Skeletal muscle cell (primary cell): ENCODE data around the gene LENG9.
A peak's percentile ranks its signal among the peaks of the same experiment; 100 is the strongest.

Experiments
- DNase-seq: peaks from one replicate; pipeline ENCODE4 v3.0.0-alpha.2; 2010; ENCODE audit warnings: low read depth
- H3K4me3 ChIP-seq: 2 replicates; pipeline ENCODE4 v1.5.1; 2011; ENCODE audit warnings: low read depth, mild to moderate bottlenecking, control low read depth, low read length, moderate library complexity

Gene LENG9

DNA sequence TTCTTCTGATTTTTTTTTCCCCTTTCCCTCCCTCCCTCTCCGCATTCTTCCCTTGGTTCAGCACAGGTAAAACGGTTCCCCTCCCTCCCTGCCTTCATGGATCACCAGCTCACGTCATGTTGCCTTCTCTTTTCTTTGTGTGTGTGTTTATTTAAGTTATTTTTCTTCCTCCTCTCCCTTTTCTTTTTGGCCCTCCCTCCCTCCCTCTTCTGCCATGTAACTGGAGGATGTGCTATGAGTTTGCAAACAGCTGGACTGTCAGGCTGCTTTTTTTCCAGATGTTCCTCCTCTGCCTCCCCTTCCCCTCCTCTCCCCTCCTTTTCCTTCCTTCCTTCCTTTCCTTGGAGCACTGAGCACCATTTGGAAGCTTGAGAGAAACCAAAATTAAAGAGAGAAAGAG, 2.0 kb downstream of the LENG9 start:
- no peak for DNase-seq
- no peak overlapping the region for H3K4me3 ChIP-seq

DNA sequence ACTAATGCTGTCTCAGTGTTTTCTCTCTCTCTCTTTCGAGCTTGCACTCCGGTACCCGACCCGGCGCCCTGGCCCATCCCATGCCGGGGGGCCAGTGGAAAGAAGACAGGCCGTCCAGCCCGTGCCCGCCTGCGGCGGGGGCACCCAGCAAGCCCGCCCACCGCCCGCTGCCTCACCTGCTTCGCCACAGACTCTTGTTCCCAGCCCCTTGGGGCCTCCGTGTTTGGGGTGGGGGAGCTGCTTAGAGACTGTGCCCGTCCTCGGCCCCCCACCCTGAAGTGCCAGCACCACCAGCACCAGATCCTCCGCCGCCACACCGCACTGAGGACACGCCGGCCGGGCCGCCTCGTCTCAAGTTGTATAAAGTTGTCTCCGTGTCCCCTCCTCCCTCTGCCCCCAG, 2.4 kb downstream of the LENG9 start:
- no peak overlapping the region for H3K4me3 ChIP-seq
- no peak for DNase-seq

DNA sequence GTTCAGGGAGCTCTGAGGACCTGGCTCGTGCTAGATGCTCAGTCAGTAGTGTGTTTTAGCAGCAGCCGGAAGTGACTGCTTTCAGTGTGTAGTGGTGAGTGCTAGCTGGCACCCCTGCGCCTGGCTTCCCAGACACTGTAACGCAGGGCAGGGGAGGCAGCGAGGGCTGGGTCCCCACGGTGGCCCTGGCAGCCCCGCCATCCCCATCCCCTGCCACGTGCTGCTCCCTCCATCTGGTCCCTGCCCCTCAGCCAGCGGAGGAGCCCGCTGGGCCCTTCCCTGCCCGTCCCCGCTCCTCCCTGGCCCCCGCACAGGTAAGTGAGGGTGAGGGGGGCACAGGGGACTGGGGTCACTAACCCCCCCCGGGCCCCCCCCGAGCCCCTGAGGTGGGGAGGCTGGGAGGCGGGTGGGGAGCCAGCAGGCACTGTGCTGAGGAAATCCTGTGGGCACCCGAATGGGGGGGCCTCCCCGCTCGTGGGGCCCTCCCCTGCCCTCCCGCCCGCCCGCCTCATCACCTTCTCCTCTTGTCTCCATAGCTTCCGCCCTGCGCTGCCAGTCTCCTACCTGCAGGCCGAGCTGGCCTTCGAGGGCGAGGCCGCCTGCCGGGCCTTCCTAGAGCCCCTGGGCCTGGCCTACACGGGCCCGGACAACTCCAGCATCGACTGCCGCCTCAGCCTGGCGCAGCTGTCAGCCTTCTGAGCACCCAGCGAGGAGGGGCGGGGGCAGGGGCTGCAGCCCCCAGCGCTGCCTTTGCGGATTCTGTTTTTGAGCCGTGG, 3.2 kb downstream of the LENG9 start:
- no peak overlapping the region for H3K4me3 ChIP-seq
- DNase-seq: no peak

DNA sequence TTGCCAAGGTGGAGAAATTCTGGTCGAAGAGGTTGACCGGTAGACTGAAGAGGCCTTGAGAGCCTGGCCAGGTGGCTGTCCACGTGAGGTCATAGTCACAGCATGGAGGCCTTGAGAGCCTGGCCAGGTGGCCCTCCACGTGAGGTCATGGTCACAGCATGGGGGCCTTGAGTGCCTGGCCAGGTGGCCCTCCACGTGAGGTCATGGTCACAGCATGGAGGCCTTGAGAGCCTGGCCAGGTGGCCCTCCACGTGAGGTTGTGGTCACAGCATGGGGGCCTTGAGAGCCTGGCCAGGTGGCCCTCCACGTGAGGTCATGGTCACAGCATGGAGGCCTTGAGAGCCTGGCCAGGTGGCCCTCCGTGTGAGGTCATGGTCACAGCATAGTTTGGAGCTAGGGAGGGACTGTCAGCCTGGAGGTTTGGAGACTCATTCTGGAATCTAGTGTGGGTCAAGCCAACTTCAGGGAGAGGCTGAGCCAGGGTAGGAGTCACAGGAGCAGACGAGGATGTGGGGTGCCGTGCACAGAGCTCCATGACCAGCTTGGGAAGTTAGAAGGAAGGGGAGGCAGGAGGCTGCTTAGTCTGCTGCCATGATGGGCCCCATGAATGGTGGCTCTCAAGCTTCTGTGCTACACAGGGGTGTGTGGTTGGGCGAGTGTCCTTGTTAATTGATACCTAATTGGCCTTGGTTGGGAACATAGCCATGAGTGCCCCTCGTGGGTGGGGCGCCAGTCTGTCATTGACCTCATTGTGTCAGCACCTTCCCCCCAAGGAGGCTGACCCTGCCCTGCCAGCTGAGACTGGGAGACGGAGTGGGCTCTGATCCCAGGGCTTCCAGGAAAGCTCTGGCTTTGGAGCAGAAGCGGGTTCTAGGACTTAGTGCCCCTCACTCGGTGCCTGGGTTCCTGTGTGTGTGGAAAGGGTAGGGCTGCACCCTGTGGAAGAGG, 4.0 kb downstream of the LENG9 start:
- DNase-seq: no peak
- H3K4me3 ChIP-seq: no peak overlapping the region

DNA sequence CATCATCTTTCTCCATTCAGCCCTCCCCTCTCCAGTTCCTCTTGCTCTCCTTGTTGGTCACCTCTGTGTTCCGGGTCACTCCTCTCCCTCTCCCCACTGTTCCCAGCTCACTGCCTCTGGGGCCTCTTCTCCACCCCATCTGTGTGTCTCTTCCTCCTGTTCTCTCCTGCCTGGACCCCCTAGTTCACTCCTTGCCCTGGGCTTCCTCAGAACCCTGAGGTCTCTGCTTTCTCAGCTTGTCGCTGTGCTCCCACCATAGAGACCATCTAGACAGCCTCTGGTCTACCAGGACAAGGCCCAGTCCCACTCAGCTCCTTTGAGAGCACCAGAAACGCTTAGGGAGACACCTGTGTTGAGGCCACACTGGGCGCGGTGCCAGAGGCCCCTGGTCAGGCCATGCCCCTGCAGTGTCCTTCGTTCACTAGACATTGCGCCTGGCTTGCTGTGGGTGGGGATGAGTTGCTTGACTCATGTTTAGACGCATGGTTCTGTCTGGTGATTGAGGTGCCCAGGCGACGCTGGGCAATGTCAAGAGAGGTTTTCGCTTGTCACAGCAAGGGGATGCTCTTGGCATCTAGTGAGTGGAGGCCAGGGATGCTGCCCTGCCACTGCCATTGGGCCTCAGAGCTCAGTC, 4.8 kb downstream of the LENG9 start:
- H3K4me3 ChIP-seq: no peak overlapping the region
- DNase-seq: no peak

DNA sequence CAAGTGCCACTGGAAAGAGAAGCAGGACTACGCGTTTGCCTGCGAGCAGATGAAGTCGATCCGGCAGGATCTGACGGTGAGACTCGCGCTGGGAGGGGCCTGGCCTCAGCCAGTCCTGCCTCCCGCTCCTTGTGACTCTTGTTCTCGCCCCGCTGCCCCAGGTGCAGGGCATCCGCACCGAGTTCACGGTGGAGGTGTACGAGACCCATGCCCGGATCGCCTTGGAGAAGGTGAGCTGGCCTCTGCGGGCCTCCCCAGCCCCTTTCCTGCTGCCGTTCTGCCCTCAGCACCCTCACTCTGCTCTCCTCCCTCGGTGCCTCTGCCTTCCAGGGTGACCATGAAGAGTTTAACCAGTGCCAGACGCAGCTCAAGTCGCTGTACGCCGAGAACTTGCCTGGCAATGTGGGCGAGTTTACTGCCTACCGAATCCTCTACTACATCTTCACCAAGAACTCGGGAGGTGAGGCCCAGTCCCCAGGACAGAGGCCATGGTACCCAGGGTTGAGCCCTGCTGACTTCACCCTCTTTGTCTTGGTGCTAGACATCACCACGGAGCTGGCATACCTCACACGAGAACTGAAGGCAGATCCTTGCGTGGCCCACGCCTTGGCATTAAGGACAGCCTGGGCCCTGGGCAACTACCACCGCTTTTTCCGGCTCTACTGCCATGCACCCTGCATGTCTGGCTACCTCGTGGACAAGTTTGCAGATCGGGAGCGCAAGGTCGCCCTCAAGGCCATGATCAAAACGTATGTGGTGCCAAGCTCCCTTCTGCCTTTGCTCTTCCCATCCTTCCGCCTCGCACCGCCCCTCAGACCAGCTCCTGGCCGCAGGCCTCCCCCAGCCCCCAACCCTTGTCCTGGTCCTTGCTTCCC, 5.6 kb downstream of the LENG9 start:
- DNase-seq: no peak
- H3K4me3 ChIP-seq: no peak overlapping the region

DNA sequence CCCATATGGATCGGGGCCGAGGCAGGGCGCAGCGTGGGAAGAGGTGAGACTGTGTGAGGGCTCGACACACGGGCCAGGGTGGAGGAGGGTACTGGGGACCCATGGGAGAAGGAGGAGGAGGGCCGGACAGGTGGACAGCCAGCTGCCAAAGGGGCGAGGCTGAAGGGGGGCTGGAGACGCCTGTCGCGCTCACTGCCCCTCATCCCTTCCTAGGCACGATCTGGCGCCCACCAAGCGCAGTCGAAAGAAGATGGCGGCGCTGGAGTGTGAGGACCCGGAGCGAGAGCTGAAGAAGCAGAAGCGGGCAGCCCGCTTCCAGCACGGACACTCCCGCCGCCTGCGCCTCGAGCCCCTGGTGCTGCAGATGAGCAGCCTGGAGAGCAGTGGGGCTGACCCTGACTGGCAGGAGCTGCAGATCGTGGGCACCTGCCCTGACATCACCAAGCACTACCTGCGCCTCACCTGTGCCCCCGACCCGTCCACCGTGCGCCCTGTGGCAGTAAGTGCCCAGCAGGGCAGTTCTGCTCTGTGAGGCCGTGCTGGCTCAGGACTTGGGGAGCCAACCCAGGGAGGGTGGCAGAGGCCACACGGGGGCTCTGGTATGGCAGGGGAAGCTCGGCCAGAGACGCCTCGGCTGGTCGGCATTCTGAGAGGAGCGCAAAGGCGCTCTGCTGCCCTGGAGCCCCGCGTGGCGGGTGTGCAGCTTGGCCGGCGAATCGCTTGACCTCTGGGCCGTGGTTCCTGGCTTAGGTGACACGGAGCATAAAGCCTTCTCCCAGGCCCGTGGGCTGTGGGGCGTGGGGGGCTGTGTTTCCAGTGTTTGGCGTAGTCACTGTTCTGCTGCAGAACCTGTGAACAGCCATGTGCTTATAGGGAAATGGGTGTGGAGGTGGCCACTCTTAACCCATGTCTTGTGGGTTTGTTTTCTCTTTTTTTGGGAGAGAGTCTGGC, 6.9 kb downstream of the LENG9 start:
- H3K4me3 ChIP-seq: no peak overlapping the region
- no peak for DNase-seq

DNA sequence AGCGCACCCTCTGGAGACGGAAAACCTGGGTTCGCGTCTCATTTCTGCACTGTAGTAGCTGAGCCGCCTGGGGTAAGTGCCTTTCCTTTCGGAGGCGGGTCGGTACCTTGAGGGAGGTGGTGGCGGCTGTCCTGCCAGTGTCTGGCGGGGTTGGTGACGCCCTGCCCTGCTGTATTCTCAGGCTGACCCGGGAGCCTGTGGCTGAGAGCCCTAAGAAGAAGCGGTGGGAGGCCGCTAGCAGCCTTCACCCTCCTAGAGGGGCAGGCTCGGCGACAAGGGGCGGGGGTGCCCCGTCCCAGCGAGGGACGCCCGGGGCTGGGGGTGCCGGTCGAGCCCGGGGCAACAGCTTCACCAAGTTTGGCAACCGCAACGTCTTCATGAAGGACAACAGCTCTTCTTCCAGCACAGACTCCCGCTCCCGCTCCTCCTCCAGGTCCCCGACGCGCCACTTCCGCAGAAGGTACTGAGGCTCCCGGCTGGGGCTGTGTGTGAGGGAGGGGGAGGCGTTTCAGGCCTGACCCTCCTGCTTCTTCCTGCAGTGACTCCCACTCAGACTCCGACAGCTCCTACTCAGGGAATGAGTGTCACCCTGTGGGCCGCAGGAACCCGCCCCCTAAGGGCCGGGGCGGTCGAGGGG, 7.7 kb downstream of the LENG9 start:
- H3K4me3 ChIP-seq: no peak overlapping the region

DNA sequence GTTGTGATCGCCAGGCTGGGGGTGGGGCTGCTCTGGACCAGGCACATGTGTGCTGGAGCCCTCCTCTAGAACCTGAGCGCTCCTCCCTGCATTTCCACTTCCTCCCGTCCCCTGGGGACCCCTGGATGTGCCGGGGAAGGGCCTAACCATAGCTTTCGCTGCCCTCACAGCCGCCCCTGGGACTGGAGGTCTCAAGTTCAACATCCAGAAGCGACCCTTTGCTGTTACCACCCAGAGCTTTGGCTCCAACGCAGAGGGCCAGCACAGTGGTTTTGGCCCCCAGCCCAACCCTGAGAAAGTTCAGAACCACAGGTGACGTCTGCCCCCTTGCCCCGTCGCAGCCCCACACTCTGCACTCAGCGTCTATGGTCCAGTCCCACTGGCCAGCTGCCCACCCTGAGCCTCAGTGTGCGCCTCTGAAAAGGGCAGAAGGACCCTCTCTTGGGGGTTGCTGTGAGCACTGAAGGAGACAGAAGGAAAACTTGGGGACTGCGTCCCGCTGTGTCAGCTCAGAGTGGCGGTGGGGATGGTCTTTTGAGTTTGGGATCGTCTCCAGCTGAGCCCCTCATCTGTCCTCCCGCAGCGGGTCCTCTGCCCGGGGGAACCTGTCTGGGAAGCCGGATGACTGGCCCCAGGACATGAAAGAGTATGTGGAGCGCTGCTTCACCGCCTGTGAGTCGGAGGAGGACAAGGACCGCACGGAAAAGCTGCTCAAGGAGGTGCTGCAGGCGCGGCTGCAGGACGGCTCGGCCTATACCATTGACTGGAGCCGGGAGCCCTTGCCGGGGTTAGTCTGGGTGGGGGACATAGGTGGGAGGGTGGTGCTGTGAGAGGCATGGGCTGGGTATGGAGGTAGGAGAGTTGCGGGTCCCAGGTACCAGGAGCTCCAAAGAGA, 8.6 kb downstream of the LENG9 start:
- H3K4me3 ChIP-seq: no peak overlapping the region
- no peak for DNase-seq

More for the DNA sequence above, 7.7 kb downstream of the LENG9 start:
- no peak for DNase-seq

DNA sequence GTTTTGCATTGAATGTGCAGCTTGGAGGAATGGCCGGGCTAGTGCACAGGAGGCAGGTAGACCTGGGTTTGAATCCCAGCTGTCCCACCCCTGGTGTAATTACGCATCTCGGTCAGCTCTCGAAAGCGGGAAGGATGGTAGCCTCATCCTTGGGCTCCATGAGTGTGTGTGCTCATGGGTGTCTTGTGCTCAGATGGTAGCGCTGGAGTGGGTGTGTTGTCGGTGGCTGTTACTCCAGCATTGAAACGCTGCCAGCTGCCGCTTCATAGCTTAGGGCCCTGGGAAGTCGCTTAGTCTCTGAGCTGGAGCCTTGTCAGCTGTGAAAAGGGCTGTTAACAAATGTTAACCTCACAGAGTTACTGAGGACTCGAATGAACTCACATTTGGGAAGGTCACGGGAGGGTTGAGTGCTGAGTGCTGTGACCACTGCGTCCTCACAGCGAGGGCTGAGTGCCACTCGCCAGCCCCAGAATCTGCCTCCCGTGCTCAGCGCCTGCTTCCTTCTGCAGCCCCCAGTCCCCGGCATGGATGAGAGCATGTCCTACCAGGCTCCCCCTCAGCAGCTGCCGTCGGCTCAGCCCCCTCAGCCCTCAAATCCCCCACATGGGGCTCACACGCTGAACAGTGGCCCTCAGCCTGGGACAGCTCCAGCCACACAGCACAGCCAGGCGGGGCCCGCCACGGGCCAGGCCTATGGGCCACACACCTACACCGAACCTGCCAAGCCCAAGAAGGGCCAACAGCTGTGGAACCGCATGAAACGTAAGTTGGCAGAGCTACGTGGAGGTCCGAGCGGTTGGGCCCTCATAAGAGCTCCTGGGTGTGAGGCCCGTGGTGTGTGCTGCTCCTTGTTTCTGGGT, 9.4 kb downstream of the LENG9 start:
- no peak for DNase-seq
- H3K4me3 ChIP-seq: no peak overlapping the region

DNA sequence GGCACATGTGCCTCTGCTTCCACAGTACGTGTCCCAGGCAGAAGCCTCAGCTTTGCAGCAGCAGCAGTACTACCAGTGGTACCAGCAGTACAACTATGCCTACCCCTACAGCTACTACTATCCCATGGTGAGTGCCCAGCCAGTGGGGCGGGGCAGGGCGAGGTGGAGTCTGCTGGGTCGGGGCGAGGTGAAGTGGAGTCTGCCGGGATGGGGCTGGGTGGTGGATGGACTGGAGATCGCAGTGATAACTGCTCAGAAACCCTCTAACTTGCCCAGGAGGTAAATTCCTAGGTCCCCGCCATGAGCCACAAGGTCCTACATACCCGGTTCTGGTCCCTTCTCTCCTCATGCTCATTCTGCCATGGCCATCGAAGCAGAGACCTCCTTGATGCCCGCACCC, 11.0 kb downstream of the LENG9 start:
- DNase-seq: no peak
- H3K4me3 ChIP-seq: no peak overlapping the region

DNA sequence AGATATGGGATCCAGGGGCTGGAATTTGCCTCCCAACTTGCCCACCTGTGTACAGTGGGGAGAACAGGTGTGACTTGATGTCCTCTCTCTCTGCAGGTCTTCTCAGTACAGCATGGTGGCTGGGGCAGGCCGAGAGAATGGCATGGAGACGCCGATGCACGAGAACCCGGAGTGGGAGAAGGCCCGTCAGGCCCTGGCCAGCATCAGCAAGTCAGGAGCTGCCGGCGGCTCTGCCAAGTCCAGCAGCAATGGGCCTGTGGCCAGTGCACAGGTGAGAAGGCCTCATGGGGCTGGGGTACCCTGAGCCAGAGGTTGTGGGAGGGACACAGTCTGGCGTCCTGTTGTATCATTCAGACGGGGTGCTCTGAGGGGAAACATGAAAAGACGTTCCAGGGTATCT, 11.6 kb downstream of the LENG9 start:
- no peak overlapping the region for H3K4me3 ChIP-seq
- DNase-seq: no peak

DNA sequence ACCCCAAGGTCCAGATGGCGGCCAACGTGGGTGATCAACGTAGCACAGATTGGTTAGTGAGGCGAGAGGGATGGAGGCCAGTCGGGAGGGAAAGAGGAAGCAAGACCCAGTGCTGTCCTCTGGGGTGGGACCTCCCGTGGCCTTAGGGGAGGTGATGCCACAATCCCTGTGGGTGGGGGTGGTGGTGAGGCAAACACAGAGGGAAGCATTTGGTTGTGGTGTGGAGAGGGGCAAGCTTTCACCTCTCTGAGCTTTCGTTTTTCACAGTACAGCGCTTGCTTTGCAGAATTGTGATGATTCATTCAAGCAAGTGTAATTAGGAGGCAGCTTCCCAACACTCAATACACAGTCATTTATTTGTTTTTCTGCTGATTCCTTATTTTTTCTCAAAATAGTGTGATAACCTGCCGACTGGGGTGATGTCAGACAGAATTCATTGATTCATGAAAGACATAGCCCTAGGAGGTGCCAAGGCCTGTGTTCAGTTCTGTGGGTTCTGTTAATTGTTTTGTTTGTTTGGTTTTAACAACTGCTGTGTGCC, 12.2 kb downstream of the LENG9 start:
- peak overlapping the region; percentile 0 for H3K4me3 ChIP-seq
- no peak for DNase-seq

DNA sequence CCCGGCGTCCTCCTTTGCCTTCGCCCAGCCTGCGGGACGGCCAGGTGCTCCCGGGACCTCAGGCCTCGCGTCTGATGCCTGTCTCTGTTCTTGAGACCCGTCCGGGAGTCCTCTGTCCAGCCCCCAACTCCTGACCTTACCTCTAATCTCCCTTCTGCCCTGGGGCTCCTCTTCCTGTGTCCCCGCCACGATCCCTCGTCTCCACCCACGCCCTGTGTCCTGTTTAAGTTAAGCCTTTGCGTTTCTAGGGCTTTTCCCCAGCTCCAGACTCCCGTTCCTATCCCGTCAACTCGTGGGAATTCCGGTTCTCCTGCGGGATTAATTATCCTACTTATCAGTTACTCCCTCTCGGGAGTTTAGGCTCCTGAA, 13.9 kb downstream of the LENG9 start:
- no peak for DNase-seq
- peak overlapping the region; percentile 95 for H3K4me3 ChIP-seq

DNA sequence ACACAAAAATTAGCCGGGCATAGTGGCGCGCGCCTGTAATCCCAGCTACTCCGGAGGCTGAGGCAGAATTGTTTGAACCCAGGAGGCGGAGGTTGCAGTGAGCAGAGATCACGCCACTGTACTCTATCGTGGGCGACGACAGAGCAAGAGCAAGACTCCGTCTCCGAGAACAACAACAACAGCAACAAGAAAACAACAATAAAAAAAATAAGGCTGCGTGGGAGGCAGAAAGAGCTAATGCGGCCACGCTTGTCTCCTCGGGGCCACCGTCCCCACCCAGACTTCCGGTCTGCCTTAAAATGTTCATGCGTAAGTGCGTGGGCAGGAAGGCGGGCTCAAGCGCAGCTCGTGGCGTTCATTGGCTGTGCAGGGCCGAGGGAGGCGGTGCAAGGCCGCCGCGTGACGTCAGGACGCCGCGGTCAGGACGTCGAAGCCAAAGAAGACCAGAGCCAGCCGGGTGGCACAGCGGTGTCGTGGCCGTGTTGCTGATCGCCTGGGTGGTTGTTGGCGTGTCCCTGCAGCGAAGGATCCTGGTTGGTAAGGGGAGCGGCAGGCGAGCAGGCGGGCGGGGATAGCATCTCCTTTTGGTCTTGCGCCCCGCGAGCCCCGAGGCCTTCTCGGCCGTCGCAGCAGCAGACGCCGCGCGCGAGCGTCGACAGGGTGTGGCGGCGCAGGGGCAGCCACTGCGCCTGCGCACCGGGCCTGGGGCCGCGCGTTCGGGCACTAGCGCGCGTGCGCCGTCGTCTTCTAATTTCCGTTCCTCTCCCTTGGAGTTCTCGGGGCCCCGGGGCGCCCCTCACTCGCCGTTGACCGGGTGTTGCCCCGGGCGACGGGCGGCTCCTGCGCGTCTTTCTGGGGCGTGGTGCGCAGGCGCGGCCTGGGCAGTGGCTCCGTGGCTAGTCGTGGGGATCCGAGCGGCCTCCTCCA, 14.5 kb downstream of the LENG9 start, which contains the start of gene LENG8:
Gene LENG8 (plus strand): TSS at position 426 of the 927 bp plus-strand sequence. CDS start 2,146 bp downstream, outside the sequence.
- peak; percentile 95 for DNase-seq
- H3K4me3 ChIP-seq: peak within 1 kb of the TSS; percentile 95
